ES-I3 (cell line): ENCODE data around the gene SUN2.
A peak's percentile ranks its signal among the peaks of the same experiment; 100 is the strongest.

Source experiments
- H3K36me3 ChIP-seq: 2 replicates; pipeline ENCODE4 v1.6.1; 2013; ENCODE audit warnings: mild to moderate bottlenecking, low read length, control low read depth, moderate library complexity; ENCODE audit not compliant: insufficient read depth
- H3K4me1 ChIP-seq: 2 replicates; pipeline ENCODE4 v1.6.1; 2013; ENCODE audit warnings: mild to moderate bottlenecking, control low read depth, low read length; ENCODE audit not compliant: insufficient read depth
- H3K9ac ChIP-seq: 2 replicates; pipeline ENCODE4 v1.6.1; 2013; ENCODE audit warnings: low read depth, mild to moderate bottlenecking, low read length, moderate library complexity
- H3K9me3 ChIP-seq: 2 replicates; pipeline ENCODE4 v1.6.1; 2013; ENCODE audit warnings: mild to moderate bottlenecking, low read length, moderate library complexity; ENCODE audit not compliant: control insufficient read depth, insufficient read depth

SUN2 gene

GRCh38 chr22:38704654-38705234 lies 51.1 kb downstream of the SUN2 start:
- H3K36me3 ChIP-seq = no peaks in the 10 kb centered on the region
- no peaks in the 10 kb centered on the region for H3K9me3 ChIP-seq

DNA sequence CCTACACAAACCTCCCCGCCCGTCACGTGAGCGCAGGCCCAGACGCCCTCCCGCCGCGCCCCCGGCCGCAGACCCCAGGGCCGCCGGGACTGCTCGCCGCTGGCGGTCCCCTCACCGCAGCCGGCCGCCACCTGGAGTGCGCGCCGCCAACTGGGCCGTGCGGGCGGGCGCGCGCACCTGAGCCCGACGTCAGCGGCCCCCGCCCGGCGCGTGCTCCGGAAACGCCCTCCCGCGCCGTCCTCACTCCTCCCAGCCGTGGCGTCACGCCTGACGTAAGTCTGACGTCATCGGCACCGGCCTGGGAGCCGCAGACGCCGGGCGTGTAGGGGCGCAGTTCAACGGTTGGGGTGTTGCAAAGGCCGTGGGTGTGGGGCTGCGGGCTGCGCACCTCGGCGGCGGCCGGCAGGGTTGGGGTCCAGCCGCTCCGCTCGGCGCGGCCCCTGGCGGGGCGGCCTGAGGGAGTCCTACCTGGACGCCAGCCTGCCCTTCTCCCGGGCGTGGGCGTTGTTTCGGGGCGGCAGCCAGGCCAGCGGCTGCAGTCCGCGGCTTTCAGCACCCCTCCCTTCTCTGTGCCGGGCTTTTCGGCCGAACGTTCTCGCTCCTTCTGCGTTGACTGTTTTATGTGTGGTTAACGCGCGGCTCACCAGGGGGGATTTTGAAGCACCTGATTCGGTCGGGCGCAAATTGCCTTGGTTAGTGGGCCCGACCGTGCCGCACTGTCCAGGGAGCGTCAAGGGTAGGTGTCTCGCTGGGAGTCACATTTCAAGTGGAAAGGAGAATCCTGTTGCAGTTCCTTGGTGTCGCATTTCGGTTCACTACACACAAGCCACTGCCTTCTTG lies 54.8 kb downstream of the SUN2 start, which contains the start of gene JOSD1:
Gene JOSD1, minus strand, starts transcription at position 155 of the 840 bp plus-strand sequence. CDS start 956 bp downstream, outside the sequence.
- Histone ChIP-seq H3K36me3 (no peaks in the 10 kb centered on the region), H3K9me3 (no peaks in the 10 kb centered on the region), H3K4me1 (peaks cover 41% of the 10 kb centered on the region), H3K9ac (peak within 1 kb of the TSS; percentile 98)

More at GRCh38 chr22:38704654-38705234, 51.1 kb downstream of the SUN2 start:
- Histone ChIP-seq H3K4me1 (peaks cover 22% of the 10 kb centered on the region; the same call in 1 of the 2 replicates), H3K9ac (peak overlapping the region; percentile 50)

DNA sequence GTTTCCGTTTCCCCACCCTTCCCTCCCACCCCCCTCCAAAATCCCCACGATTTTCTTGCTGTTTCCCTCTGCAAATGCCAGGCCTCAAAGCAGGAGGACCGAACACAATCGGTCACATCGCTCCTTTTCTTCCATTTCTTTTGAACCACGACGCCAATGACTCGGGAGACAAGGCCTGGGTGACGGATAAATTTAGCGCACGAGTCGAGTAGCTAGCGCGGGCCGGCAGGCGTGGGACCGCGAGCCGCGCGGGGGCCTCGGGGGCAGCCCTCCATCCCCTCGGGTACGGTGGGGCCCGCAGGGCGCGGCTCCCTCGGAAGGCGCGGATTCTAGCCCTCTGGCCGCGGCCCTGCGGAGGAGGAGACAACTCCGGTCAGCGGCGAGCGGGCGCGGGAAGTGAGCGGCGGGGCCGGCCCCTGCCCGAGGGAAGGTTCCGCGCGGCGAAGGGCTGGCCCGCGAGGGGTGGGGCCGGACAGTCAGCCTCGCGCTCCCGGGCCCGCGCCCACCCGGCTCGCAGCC lies 55.5 kb downstream of the SUN2 start:
- H3K4me1 ChIP-seq = peaks cover 41% of the 10 kb centered on the region
- no peaks in the 10 kb centered on the region for H3K36me3 ChIP-seq
- peak overlapping the region; percentile 98 for H3K9ac ChIP-seq
- H3K9me3 ChIP-seq = no peaks in the 10 kb centered on the region

DNA sequence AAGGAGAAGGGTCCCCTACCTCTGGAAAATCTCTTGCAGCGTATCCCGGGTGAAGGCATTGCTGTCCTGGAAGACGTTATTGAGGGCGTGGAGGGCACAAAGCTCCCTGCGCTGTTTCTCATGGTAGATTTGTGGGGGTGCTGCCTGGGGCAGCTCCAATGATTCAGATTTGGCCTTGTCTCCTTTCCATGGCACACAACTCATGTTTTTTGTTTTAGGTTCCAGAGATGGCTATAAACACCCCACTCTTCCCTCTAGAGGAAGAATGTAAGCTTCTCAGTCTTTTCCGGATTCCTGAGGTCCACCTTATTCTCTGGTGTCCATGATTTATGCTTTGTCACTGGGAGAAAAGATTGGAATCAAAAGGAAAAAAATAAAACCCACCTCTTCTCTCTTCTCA lies 56.0 kb downstream of the SUN2 start:
- Histone ChIP-seq H3K4me1 (peaks cover 39% of the 10 kb centered on the region), H3K9me3 (no peaks in the 10 kb centered on the region), H3K9ac (peak overlapping the region; percentile 98; the same call in 1 of the 2 replicates), H3K36me3 (no peaks in the 10 kb centered on the region)

GRCh38 chr22:38699143-38699542 lies 56.7 kb downstream of the SUN2 start:
- Histone ChIP-seq H3K4me1 (peaks cover 36% of the 10 kb centered on the region), H3K9me3 (no peaks in the 10 kb centered on the region), H3K9ac (peak overlapping the region; percentile 98; the same call in 1 of the 2 replicates), H3K36me3 (no peaks in the 10 kb centered on the region)

GRCh38 chr22:38698407-38699094 lies 57.2 kb downstream of the SUN2 start:
- H3K36me3 ChIP-seq = no peaks in the 10 kb centered on the region
- no peaks in the 10 kb centered on the region for H3K9me3 ChIP-seq
- H3K4me1 ChIP-seq = peaks cover 36% of the 10 kb centered on the region
- peak overlapping the region; percentile 98; the same call in 1 of the 2 replicates for H3K9ac ChIP-seq

GRCh38 chr22:38697425-38698089 lies 58.2 kb downstream of the SUN2 start:
- Histone ChIP-seq H3K4me1 (peaks cover 31% of the 10 kb centered on the region), H3K9me3 (no peaks in the 10 kb centered on the region), H3K9ac (peak overlapping the region; percentile 13; the same call in 1 of the 2 replicates), H3K36me3 (peaks cover 3% of the 10 kb centered on the region; the same call in 1 of the 2 replicates)

DNA sequence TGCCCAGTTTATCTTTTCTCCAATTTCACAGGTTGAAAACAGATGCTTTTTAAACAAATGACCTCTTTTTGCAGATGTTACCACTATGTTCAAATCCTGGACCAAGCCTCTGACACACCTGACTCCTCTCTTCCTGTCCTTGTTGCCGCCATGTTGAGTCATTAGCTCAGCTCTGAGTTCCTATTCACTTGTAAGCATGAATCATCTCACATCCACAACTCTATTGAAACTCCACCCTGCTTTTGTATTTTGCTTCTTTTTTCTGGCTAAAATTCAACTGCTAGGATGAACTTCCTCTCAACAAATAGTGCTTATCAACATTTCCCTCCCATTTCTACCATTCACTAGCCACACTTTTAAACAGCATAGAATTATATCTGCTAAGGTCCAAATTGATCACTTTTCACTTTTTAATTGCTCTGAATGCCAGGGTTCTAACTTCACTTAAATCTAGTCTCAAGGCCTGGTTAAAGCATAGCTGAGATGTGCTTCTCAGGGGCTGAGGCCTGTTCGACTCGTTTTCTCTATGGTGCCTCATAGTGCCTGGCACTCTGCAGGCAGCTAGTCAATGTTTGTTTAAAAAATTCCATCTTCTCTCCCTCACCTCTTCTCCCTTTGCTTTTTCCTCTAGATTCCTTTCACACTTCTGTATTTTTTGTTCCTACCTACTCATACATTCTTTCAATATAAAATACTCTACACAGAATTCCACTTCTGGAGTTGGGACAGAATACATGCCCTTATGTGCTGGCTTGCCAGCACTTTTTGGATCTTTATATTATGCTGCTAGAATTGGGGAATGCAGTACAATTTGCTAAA lies 59.0 kb downstream of the SUN2 start:
- H3K4me1 ChIP-seq = peaks cover 31% of the 10 kb centered on the region
- H3K9me3 ChIP-seq = no peaks in the 10 kb centered on the region
- no peak overlapping the region for H3K9ac ChIP-seq
- peaks cover 3% of the 10 kb centered on the region; the same call in 1 of the 2 replicates for H3K36me3 ChIP-seq

GRCh38 chr22:38694940-38695339 lies 60.9 kb downstream of the SUN2 start:
- H3K9ac ChIP-seq = no peak overlapping the region
- H3K36me3 ChIP-seq = peaks cover 8% of the 10 kb centered on the region; the same call in 1 of the 2 replicates
- H3K4me1 ChIP-seq = peaks cover 31% of the 10 kb centered on the region
- H3K9me3 ChIP-seq = no peaks in the 10 kb centered on the region

GRCh38 chr22:38694049-38694448 lies 61.7 kb downstream of the SUN2 start:
- peaks cover 26% of the 10 kb centered on the region for H3K4me1 ChIP-seq
- H3K9ac ChIP-seq = no peak overlapping the region
- peaks cover 8% of the 10 kb centered on the region; the same call in 1 of the 2 replicates for H3K36me3 ChIP-seq

GRCh38 chr22:38689651-38690050 lies 66.1 kb downstream of the SUN2 start:
- Histone ChIP-seq H3K9ac (no peak overlapping the region), H3K36me3 (peaks cover 12% of the 10 kb centered on the region), H3K9me3 (no peaks in the 10 kb centered on the region), H3K4me1 (no peaks in the 10 kb centered on the region)

More at GRCh38 chr22:38694049-38694448, 61.7 kb downstream of the SUN2 start:
- no peaks in the 10 kb centered on the region for H3K9me3 ChIP-seq

DNA sequence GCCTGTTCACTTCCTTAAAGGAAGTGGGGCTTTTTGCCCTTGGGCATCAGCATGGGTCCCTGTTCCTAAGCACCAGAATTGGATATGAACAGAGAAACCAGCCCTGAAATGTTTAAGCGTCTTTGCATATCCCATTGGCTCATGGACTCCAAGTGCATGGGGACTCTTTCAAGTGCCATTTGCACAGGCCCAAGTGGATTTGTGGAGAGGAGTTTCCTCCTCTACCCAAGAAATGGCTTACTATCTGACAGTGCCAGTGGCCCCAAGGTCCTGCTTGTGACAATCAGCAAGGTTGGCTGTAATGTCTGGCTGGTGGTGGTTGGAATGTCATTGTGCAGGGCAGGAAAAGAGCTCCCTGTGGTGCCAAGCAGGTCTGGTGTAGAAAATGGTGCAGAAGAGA lies 70.0 kb downstream of the SUN2 start:
- peaks cover 12% of the 10 kb centered on the region for H3K36me3 ChIP-seq
- no peaks in the 10 kb centered on the region for H3K4me1 ChIP-seq
- H3K9ac ChIP-seq = no peak overlapping the region
- H3K9me3 ChIP-seq = 0 out of 2 replicates have a peak, but pooled peaks cover 4% of the 10 kb centered on the region

GRCh38 chr22:38684895-38685294 lies 70.9 kb downstream of the SUN2 start:
- Histone ChIP-seq H3K4me1 (no peaks in the 10 kb centered on the region), H3K36me3 (peaks cover 12% of the 10 kb centered on the region), H3K9me3 (0 out of 2 replicates have a peak, but pooled peaks cover 4% of the 10 kb centered on the region), H3K9ac (no peak overlapping the region)
